Measurements from ENCODE around the gene DCANP1.

Gene DCANP1

DNA sequence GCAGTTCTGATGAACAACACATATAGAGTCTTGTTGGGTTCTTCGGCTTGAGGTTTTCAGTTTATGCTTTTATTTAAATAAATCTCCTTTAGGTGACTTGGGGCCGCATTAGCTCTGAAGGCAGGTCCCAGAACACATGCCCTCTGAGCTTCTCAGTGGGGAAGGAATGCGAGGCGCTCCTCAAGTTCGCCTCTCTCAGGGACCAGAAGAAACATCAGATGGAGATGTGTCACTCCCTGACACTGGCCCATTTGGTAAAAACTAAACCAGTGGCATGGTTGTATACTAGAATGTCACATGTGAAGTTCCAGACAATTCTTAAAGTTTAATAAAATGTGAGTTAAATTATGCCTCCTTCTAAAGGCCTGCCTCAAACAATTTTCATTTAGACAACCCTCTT is 50.1 kb downstream of the DCANP1 start:
- Mint-ChIP-seq H3K27me3 (ENCODE audit: low read depth) (peaks cover 12% of the 10 kb centered on the region), H3K36me3 (ENCODE audit: low read depth) (peaks cover 9% of the 10 kb centered on the region), H3K9me3 (no peaks in the 10 kb centered on the region), H3K4me1 (peaks cover 49% of the 10 kb centered on the region), H3K27ac (peak overlapping the region; percentile 54 to 79 (median 60)), H3K4me3 (peak overlapping the region; percentile 87 to 91 (median 89))
- TF ChIP-seq, protein P1, sequence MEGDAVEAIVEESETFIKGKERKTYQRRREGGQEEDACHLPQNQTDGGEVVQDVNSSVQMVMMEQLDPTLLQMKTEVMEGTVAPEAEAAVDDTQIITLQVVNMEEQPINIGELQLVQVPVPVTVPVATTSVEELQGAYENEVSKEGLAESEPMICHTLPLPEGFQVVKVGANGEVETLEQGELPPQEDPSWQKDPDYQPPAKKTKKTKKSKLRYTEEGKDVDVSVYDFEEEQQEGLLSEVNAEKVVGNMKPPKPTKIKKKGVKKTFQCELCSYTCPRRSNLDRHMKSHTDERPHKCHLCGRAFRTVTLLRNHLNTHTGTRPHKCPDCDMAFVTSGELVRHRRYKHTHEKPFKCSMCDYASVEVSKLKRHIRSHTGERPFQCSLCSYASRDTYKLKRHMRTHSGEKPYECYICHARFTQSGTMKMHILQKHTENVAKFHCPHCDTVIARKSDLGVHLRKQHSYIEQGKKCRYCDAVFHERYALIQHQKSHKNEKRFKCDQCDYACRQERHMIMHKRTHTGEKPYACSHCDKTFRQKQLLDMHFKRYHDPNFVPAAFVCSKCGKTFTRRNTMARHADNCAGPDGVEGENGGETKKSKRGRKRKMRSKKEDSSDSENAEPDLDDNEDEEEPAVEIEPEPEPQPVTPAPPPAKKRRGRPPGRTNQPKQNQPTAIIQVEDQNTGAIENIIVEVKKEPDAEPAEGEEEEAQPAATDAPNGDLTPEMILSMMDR (IDR thresholded peaks at IDR 0.05; ENCODE audit: unreplicated experiment in 3 of 3) = no peak

DNA sequence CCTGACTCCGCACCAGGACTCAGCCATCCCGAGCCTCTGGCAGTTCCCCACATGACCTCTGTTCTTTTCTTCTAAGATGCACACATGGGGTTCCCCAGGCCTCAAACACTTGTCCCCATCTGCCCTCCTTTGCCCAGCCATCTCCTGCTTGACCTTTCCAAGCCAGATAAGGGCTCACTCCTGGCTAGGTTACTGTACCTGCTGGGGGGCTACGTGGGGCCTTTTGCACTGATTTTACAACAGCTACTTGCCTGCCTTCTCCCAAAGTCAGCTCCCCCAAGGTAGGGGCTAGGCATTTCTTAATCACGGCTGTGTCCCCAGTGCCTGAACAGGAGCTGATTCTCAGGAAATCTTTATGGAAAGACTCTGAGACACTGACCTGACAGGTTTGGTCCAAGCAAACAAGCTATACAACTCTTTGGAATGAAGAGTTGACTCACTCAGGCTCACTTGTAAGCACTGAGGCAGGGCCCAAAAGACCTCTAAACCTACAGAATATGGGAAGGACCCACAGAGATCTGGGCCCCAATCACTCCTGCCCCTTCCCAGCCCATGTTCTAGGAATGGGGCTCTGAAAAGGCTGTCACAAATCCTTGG is 50.6 kb downstream of the DCANP1 start:
- Mint-ChIP-seq H3K4me1 (peaks cover 55% of the 10 kb centered on the region), H3K36me3 (ENCODE audit: low read depth) (peaks cover 9% of the 10 kb centered on the region), H3K27me3 (ENCODE audit: low read depth) (peaks cover 12% of the 10 kb centered on the region), H3K9me3 (no peaks in the 10 kb centered on the region), H3K27ac (peak overlapping the region in 1 of 3 experiments; percentile 60), H3K4me3 (peak overlapping the region; percentile 87 to 91 (median 89))
- TF ChIP-seq, protein P1 (IDR thresholded peaks at IDR 0.05; ENCODE audit: unreplicated experiment in 3 of 3) = no peak

DNA sequence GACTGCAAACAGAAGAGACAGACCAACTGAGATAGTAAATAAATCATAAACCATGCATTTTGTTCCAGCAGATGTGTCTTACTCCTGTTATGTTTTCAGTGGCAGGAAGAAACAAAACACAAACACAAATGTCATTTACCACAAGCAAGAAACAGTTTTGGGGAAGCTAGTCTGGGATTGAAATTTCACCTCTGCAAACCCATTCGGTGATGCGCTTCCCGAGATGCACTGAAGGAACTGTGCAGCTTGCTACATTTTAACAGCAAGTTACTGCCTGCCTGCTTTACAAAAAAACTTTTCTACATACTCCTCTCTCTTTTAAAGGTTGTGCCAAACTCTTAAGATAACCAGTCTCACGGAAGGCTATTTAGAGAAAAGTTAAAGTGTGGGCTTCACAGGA is 51.3 kb downstream of the DCANP1 start:
- H3K36me3 Mint-ChIP-seq (ENCODE audit: low read depth) = peaks cover 9% of the 10 kb centered on the region
- H3K4me3 Mint-ChIP-seq = peak overlapping the region in 2 of 3 experiments; percentile 4 to 24
- no peaks in the 10 kb centered on the region for H3K9me3 Mint-ChIP-seq
- H3K27me3 Mint-ChIP-seq (ENCODE audit: low read depth) = peaks cover 8% of the 10 kb centered on the region
- TF ChIP-seq, protein P1 (IDR thresholded peaks at IDR 0.05; ENCODE audit: unreplicated experiment in 3 of 3) = no peak
- no peak overlapping the region for H3K27ac Mint-ChIP-seq
- H3K4me1 Mint-ChIP-seq = peaks cover 56% of the 10 kb centered on the region

DNA sequence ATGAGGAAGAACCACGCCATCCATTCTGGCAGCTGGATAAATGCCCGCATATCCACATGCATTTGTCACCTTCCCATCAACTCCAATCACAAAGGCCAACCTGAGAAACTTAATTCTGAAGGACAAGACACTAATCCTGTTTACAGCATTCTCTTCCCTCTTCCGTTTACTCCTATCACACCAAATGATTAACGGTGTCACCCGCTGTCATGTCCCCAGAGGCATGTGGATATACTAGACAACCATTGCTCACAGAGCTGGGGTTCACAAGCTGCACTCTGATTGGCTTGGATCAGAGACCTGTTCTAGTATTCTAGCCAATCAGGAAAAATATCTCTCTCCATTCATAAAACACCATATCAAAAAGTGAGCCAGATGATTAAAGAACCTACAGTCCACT is 51.7 kb downstream of the DCANP1 start:
- Mint-ChIP-seq H3K27me3 (ENCODE audit: low read depth) (peaks cover 4% of the 10 kb centered on the region), H3K27ac (no peak overlapping the region), H3K36me3 (ENCODE audit: low read depth) (peaks cover 9% of the 10 kb centered on the region), H3K4me3 (peak overlapping the region in 2 of 3 experiments; percentile 2 to 4), H3K9me3 (no peaks in the 10 kb centered on the region), H3K4me1 (peaks cover 52% of the 10 kb centered on the region)
- TF ChIP-seq, protein P1 (IDR thresholded peaks at IDR 0.05; ENCODE audit: unreplicated experiment in 3 of 3) = no peak
